Activated CD8-positive, alpha-beta T cell treated with anti-CD3 and anti-CD28 coated beads for 36 hours (primary cell): ENCODE measurements around the gene IST1. TPM values are rescaled to one million over a fixed set of nuclear protein-coding genes. Genes with fewer than 3 reads are reported as not detected.

Experiments used
- ATAC-seq: fragments of 200-7000 bp; cut with Tn5 transposase; one replicate; pipeline ENCODE4 v1.10.0; 2021; ENCODE audit warnings: mild to moderate bottlenecking, moderate library complexity
- CTCF ChIA-PET: fragments of 350-600 bp; sonication (Branson Sonifier 250); formaldehyde crosslinking; loops from one replicate; lab custom pipeline; 2021; ENCODE audit warnings: antibody characterized with exemption; lab: Charles Lee
- POLR2A ChIA-PET: fragments of 350-600 bp; sonication (Branson Sonifier 250); formaldehyde crosslinking; loops from one replicate; lab custom pipeline; 2021; ENCODE audit warnings: antibody characterized with exemption; lab: Charles Lee
- DNase-seq: peaks from one replicate; pipeline ENCODE4 v3.0.0-alpha.2; 2020
- H3K27ac Mint-ChIP-seq: one replicate; pipeline ENCODE4 v1.8.0; 2021; ENCODE audit warnings: mild to moderate bottlenecking, mixed read lengths
- H3K27me3 Mint-ChIP-seq: one replicate; pipeline ENCODE4 v1.8.0; 2021; ENCODE audit warnings: mixed read lengths
- H3K36me3 Mint-ChIP-seq: one replicate; pipeline ENCODE4 v1.8.0; 2021; ENCODE audit warnings: low read depth, mixed read lengths
- H3K4me1 Mint-ChIP-seq: one replicate; pipeline ENCODE4 v1.8.0; 2021; ENCODE audit warnings: low read depth, mixed read lengths
- H3K4me3 Mint-ChIP-seq: one replicate; pipeline ENCODE4 v1.8.0; 2021; ENCODE audit warnings: mild to moderate bottlenecking, moderate library complexity, mixed read lengths
- H3K9me3 Mint-ChIP-seq: one replicate; pipeline ENCODE4 v1.8.0; 2021; ENCODE audit warnings: mixed read lengths
- CTCF ChIP-seq: fragments of 200-600 bp; IDR thresholded peaks from one replicate; pipeline ENCODE4 v1.8.0; 2022; ENCODE audit warnings: antibody characterized with exemption, mild to moderate bottlenecking
- intact Hi-C: fragments of 100-400 bp; cut with micrococcal nuclease; formaldehyde crosslinking; loops from one replicate; pipeline ENCODE4 v1.10.0; 2022
- total RNA-seq, 2 experiments: library from RNA; stranded (reverse); gene quantifications; one replicate each; pipeline ENCODE4 v1.2.3, GENCODE V29; 2021

IST1 gene
- total RNA-seq, 2 experiments from 2014 or later, result 157 to 175 TPM

GRCh38 chr16:71965223-71965622 is 69.9 kb downstream of the IST1 start:
- no peak overlapping the region for H3K27ac Mint-ChIP-seq
- TF ChIP-seq CTCF, result no peak
- ATAC-seq, result no peak
- no peak for DNase-seq
- ChIA-PET CTCF (interaction anchor here (2.0 kb wide), 1 partner anchor 354 kb away, joined by 5 read pairs; no protein-coding TSS in a partner anchor), POLR2A (no interaction called here)
- no peaks in the 10 kb centered on the region for H3K4me1 Mint-ChIP-seq
- peaks cover under 1% of the 10 kb centered on the region for H3K27me3 Mint-ChIP-seq
- H3K9me3 Mint-ChIP-seq, result no peaks in the 10 kb centered on the region
- no peaks in the 10 kb centered on the region for H3K36me3 Mint-ChIP-seq
- intact Hi-C loops, result loop anchor here (10.0 kb wide), 1 partner anchor 240 kb away; the partner anchor contains the start of gene PHLPP2
- no peak overlapping the region for H3K4me3 Mint-ChIP-seq

GRCh38 chr16:71966932-71967331 is 71.6 kb downstream of the IST1 start:
- ChIA-PET POLR2A (no interaction called here), CTCF (interaction anchor here (2.0 kb wide), 1 partner anchor 356 kb away, joined by 5 read pairs; no protein-coding TSS in a partner anchor)
- no peak for TF ChIP-seq CTCF
- Mint-ChIP-seq H3K9me3 (no peaks in the 10 kb centered on the region), H3K4me1 (no peaks in the 10 kb centered on the region), H3K4me3 (no peak overlapping the region), H3K27me3 (peaks cover 2% of the 10 kb centered on the region), H3K36me3 (no peaks in the 10 kb centered on the region), H3K27ac (no peak overlapping the region)
- DNase-seq (no peak), ATAC-seq (no peak)
- intact Hi-C loops, result loop anchor here (10.0 kb wide), 1 partner anchor 242 kb away; the partner anchor contains the start of gene PHLPP2

- no peaks in the 10 kb centered on the region for H3K4me1 Mint-ChIP-seq
- intact Hi-C loops, result loop anchor here (10.0 kb wide), 1 partner anchor 245 kb away; the partner anchor contains the start of gene PHLPP2
- no peak overlapping the region for H3K27ac Mint-ChIP-seq
- no peak overlapping the region for H3K4me3 Mint-ChIP-seq
- no peak for TF ChIP-seq CTCF
- no peak for DNase-seq
- ATAC-seq, result no peak
- H3K36me3 Mint-ChIP-seq, result no peaks in the 10 kb centered on the region
- POLR2A ChIA-PET, result no interaction called here
- H3K27me3 Mint-ChIP-seq, result peaks cover 2% of the 10 kb centered on the region
- H3K9me3 Mint-ChIP-seq, result no peaks in the 10 kb centered on the region
- CTCF ChIA-PET, result no interaction called here
These were observed 74.0 kb downstream of the IST1 start for GRCh38 chr16:71969353-71969752.

GRCh38 chr16:71971571-71971970 is 76.2 kb downstream of the IST1 start:
- CTCF ChIA-PET, result interaction anchor here (3.9 kb wide), 1 partner anchor 10 kb away, joined by 27 read pairs; no protein-coding TSS in a partner anchor
- POLR2A ChIA-PET, result no interaction called here
- Mint-ChIP-seq H3K4me3 (no peak overlapping the region), H3K4me1 (no peaks in the 10 kb centered on the region), H3K27me3 (peaks cover 2% of the 10 kb centered on the region), H3K27ac (no peak overlapping the region), H3K9me3 (no peaks in the 10 kb centered on the region), H3K36me3 (no peaks in the 10 kb centered on the region)
- DNase-seq (no peak), ATAC-seq (no peak)
- no peak for TF ChIP-seq CTCF
- intact Hi-C loops, result no loop called here

- intact Hi-C loops, result no loop called here
- ChIA-PET CTCF (interaction anchor here (3.9 kb wide), 1 partner anchor 10 kb away, joined by 27 read pairs; no protein-coding TSS in a partner anchor), POLR2A (interaction anchor here (0.6 kb wide), 1 partner anchor 10 kb away, joined by 3 read pairs; no protein-coding TSS in a partner anchor)
- no peaks in the 10 kb centered on the region for H3K36me3 Mint-ChIP-seq
- ATAC-seq (no peak), DNase-seq (no peak)
- no peak overlapping the region for H3K4me3 Mint-ChIP-seq
- no peaks in the 10 kb centered on the region for H3K9me3 Mint-ChIP-seq
- no peaks in the 10 kb centered on the region for H3K4me1 Mint-ChIP-seq
- TF ChIP-seq CTCF, result no peak
- peaks cover 2% of the 10 kb centered on the region for H3K27me3 Mint-ChIP-seq
- no peak overlapping the region for H3K27ac Mint-ChIP-seq
These were observed 77.0 kb downstream of the IST1 start for GRCh38 chr16:71972356-71972755.
